Neural progenitor cell (in vitro differentiated cells): ENCODE measurements around the gene HS3ST4. TPM values are rescaled to one million over a fixed set of nuclear protein-coding genes. Genes with fewer than 3 reads are reported as not detected.
A peak's percentile ranks its signal among the peaks of the same experiment; 100 is the strongest.

ENCODE experiments used
- DNase-seq: peaks from one replicate; pipeline ENCODE4 v3.0.0-alpha.2; 2016; ENCODE audit warnings: low spot score
- H2AFZ ChIP-seq: fragments of 200-600 bp; sonication (generic); replicated peaks from 2 replicates; pipeline ENCODE4 v1.6.1; 2016; ENCODE audit warnings: antibody characterized with exemption
- H3F3A ChIP-seq: fragments of 200-600 bp; sonication (generic); 2 replicates; pipeline ENCODE4 v1.6.1; 2016; ENCODE audit warnings: antibody characterized with exemption, low read depth
- H3K27ac ChIP-seq: fragments of 200-600 bp; sonication (generic); 2 replicates; pipeline ENCODE4 v1.5.1; 2016; ENCODE audit warnings: mild to moderate bottlenecking
- H3K27me3 ChIP-seq: fragments of 200-600 bp; sonication (generic); 2 replicates; pipeline ENCODE4 v1.6.1; 2016; ENCODE audit warnings: mild to moderate bottlenecking, moderate library complexity
- H3K36me3 ChIP-seq: fragments of 200-600 bp; sonication (generic); 2 replicates; pipeline ENCODE4 v1.5.1; 2016
- H3K4me1 ChIP-seq: fragments of 200-600 bp; sonication (generic); 2 replicates; pipeline ENCODE4 v1.6.1; 2016; ENCODE audit warnings: mixed run types
- H3K4me2 ChIP-seq: fragments of 200-600 bp; sonication (generic); 2 replicates; pipeline ENCODE4 v1.6.1; 2016
- H3K4me3 ChIP-seq: fragments of 200-600 bp; sonication (generic); 2 replicates; pipeline ENCODE4 v1.5.1; 2016
- H3K79me2 ChIP-seq: fragments of 200-600 bp; sonication (generic); 2 replicates; pipeline ENCODE4 v1.6.1; 2016; ENCODE audit warnings: low read depth
- H3K9ac ChIP-seq: fragments of 200-600 bp; sonication (generic); 2 replicates; pipeline ENCODE4 v1.6.1; 2016
- H3K9me3 ChIP-seq: fragments of 200-600 bp; sonication (generic); 2 replicates; pipeline ENCODE4 v1.5.1; 2016; ENCODE audit warnings: low read depth
- H4K20me1 ChIP-seq: fragments of 200-600 bp; sonication (generic); 2 replicates; pipeline ENCODE4 v1.6.1; 2016; ENCODE audit warnings: low read depth
- H3K27ac Mint-ChIP-seq: 3 replicates; pipeline ENCODE4 v1.8.0; 2021; ENCODE audit warnings: mixed read lengths
- H3K27me3 Mint-ChIP-seq: 2 replicates; pipeline ENCODE4 v1.8.0; 2022; ENCODE audit warnings: low read depth, mild to moderate bottlenecking, inconsistent platforms, moderate library complexity, mixed read lengths; ENCODE audit not compliant: insufficient read depth
- H3K36me3 Mint-ChIP-seq: 3 replicates; pipeline ENCODE4 v1.8.0; 2021; ENCODE audit warnings: mixed read lengths
- H3K4me1 Mint-ChIP-seq: 3 replicates; pipeline ENCODE4 v1.8.0; 2021; ENCODE audit warnings: mixed read lengths
- H3K4me3 Mint-ChIP-seq: 3 replicates; pipeline ENCODE4 v1.8.0; 2021; ENCODE audit warnings: mild to moderate bottlenecking, moderate library complexity, mixed read lengths
- H3K9me3 Mint-ChIP-seq: 3 replicates; pipeline ENCODE4 v1.8.0; 2020; ENCODE audit warnings: mixed read lengths
- EZH2 ChIP-seq: fragments of 200-600 bp; sonication (generic); IDR thresholded peaks from 2 replicates; pipeline ENCODE4 v1.6.1; 2017; ENCODE audit warnings: antibody characterized with exemption, mild to moderate bottlenecking, moderate library complexity
- EZH2phosphoT487 ChIP-seq: fragments of 200-600 bp; sonication (generic); IDR thresholded peaks from 2 replicates; pipeline ENCODE4 v1.6.1; 2017; ENCODE audit warnings: antibody characterized with exemption
- total RNA-seq: library from RNA; depleted of rRNA; stranded (reverse); fragments of >200 nt; gene quantifications from 2 replicates; pipeline ENCODE4 v1.2.3, GENCODE V29; 2015; ENCODE audit warnings: low replicate concordance
- TF ChIP-seq, protein P1 (sequence below): fragments of 200-600 bp; sonication (generic); IDR thresholded peaks from 2 replicates; pipeline ENCODE4 v1.5.1; 2017; ENCODE audit warnings: antibody characterized with exemption, mild to moderate bottlenecking

HS3ST4 gene
- total RNA-seq, 1 donor from 2014 or later: 2.5 TPM

DNA sequence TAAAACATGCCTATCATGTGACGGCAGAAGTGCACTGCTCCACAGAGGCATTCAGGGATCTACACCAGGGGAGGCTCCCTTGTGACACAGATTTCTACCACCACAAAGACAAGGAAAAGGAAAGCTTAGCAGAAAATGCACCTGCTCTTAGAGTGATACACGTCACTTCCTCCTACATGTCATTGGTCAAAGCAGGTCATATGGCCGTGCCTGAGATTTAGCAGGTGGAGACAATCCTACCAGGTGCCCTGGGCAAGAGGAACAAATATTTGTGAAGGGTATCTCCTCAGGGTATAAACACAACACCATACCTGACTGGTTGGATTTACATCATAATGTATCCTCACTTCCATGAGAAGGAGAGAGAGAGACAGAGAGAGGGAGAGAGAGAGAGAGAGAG, 362.1 kb downstream of the HS3ST4 start:
- Histone ChIP-seq H3K9me3 (no peaks in the 10 kb centered on the region), H3K79me2 (no peaks in the 10 kb centered on the region), H4K20me1 (no peaks in the 10 kb centered on the region), H3K36me3 (no peaks in the 10 kb centered on the region), H3K27me3 (no peaks in the 10 kb centered on the region), H2AFZ (no peak overlapping the region), H3K4me1 (peaks cover 32% of the 10 kb centered on the region), H3K4me3 (no peak overlapping the region), H3K9ac (no peak overlapping the region), H3K27ac (no peak overlapping the region), H3F3A (peaks cover 13% of the 10 kb centered on the region), H3K4me2 (no peak overlapping the region)
- H3K4me1 Mint-ChIP-seq: peaks cover 69% of the 10 kb centered on the region
- H3K36me3 Mint-ChIP-seq: peaks cover 3% of the 10 kb centered on the region
- no peak overlapping the region for H3K4me3 Mint-ChIP-seq
- H3K9me3 Mint-ChIP-seq: peaks cover 20% of the 10 kb centered on the region
- no peak for DNase-seq
- peaks cover 10% of the 10 kb centered on the region for H3K27me3 Mint-ChIP-seq
- TF ChIP-seq EZH2phosphoT487: no peak
- H3K27ac Mint-ChIP-seq: no peak overlapping the region

- DNase-seq: peak; percentile 20
- Histone ChIP-seq H3K4me2 (peak overlapping the region; percentile 22), H3K4me3 (no peak overlapping the region), H3K4me1 (peaks cover 8% of the 10 kb centered on the region), H3K79me2 (no peaks in the 10 kb centered on the region), H3K27me3 (no peaks in the 10 kb centered on the region), H3K36me3 (no peaks in the 10 kb centered on the region), H3K9me3 (no peaks in the 10 kb centered on the region), H3K9ac (no peak overlapping the region), H3K27ac (no peak overlapping the region), H3F3A (no peaks in the 10 kb centered on the region), H4K20me1 (no peaks in the 10 kb centered on the region), H2AFZ (no peak overlapping the region)
- Mint-ChIP-seq H3K9me3 (peaks cover 14% of the 10 kb centered on the region), H3K27me3 (peaks cover 5% of the 10 kb centered on the region), H3K36me3 (peaks cover 3% of the 10 kb centered on the region), H3K4me1 (peaks cover 43% of the 10 kb centered on the region), H3K27ac (peak overlapping the region; percentile 91), H3K4me3 (no peak overlapping the region)
- no peak for TF ChIP-seq EZH2phosphoT487
- TF ChIP-seq EZH2: no peak
- TF ChIP-seq, protein P1, sequence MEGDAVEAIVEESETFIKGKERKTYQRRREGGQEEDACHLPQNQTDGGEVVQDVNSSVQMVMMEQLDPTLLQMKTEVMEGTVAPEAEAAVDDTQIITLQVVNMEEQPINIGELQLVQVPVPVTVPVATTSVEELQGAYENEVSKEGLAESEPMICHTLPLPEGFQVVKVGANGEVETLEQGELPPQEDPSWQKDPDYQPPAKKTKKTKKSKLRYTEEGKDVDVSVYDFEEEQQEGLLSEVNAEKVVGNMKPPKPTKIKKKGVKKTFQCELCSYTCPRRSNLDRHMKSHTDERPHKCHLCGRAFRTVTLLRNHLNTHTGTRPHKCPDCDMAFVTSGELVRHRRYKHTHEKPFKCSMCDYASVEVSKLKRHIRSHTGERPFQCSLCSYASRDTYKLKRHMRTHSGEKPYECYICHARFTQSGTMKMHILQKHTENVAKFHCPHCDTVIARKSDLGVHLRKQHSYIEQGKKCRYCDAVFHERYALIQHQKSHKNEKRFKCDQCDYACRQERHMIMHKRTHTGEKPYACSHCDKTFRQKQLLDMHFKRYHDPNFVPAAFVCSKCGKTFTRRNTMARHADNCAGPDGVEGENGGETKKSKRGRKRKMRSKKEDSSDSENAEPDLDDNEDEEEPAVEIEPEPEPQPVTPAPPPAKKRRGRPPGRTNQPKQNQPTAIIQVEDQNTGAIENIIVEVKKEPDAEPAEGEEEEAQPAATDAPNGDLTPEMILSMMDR: no peak
These were observed 366.6 kb downstream of the HS3ST4 start for GRCh38 chr16:26058326-26058725.

GRCh38 chr16:26070302-26071100, 378.7 kb downstream of the HS3ST4 start:
- no peak overlapping the region for H3K4me3 ChIP-seq
- H3K4me3 Mint-ChIP-seq: peak overlapping the region; percentile 65

More at GRCh38 chr16:26070302-26071100, 378.7 kb downstream of the HS3ST4 start:
- Histone ChIP-seq H2AFZ (no peak overlapping the region), H4K20me1 (no peaks in the 10 kb centered on the region), H3K27me3 (no peaks in the 10 kb centered on the region), H3K4me1 (no peaks in the 10 kb centered on the region), H3F3A (no peaks in the 10 kb centered on the region), H3K36me3 (no peaks in the 10 kb centered on the region), H3K9ac (no peak overlapping the region), H3K27ac (no peak overlapping the region), H3K79me2 (no peaks in the 10 kb centered on the region), H3K4me2 (no peak overlapping the region), H3K9me3 (no peaks in the 10 kb centered on the region)
- peaks cover 4% of the 10 kb centered on the region for H3K36me3 Mint-ChIP-seq
- H3K27ac Mint-ChIP-seq: peak overlapping the region; percentile 96
- DNase-seq: no peak
- H3K9me3 Mint-ChIP-seq: peaks cover 4% of the 10 kb centered on the region
- H3K27me3 Mint-ChIP-seq: peaks cover 5% of the 10 kb centered on the region
- TF ChIP-seq EZH2 (no peak), EZH2phosphoT487 (no peak)
- TF ChIP-seq, protein P1: no peak
- peaks cover 32% of the 10 kb centered on the region for H3K4me1 Mint-ChIP-seq
